ENCODE results near the gene SNCA. TPM values are rescaled to one million over a fixed set of nuclear protein-coding genes. Genes with fewer than 3 reads are reported as not detected.

SNCA gene
- total and polyA plus RNA-seq, 12 donors: 1.5 to 28.6 (median 4.7) TPM; not detected in 1

- DNase-seq: no peak
- no peak for TF ChIP-seq POLR2A (IDR thresholded peaks at IDR 0.05)
- TF ChIP-seq CTCF (IDR thresholded peaks at IDR 0.05): no peak
- Histone ChIP-seq H3K27ac (no peak overlapping the region), H3K9me3 (replicated peaks in 1 of 3) (no peaks in the 10 kb centered on the region), H3K4me3 (no peak overlapping the region), H3K27me3 (no peaks in the 10 kb centered on the region), H3K4me1 (replicated peaks in 1 of 2) (peaks cover 9 to 23% of the 10 kb centered on the region in 2 donors), H3K36me3 (replicated peaks in 1 of 2) (no peaks in the 10 kb centered on the region)
- intact Hi-C loops (cut with DNase I): no loop called here
- WGBS, 4 donors: 84 to 93% (median 91%) methylated on average over 4 of the region's 4 CpGs
These were observed 82.4 kb downstream of the SNCA start for GRCh38 chr4:89754531-89754930.

GRCh38 chr4:89753601-89754066 lies 83.3 kb downstream of the SNCA start:
- H3K9me3 ChIP-seq (replicated peaks in 1 of 3): no peaks in the 10 kb centered on the region
- H3K4me3 ChIP-seq: peak overlapping the region in 1 of 4 donors; percentile 21
- 13 to 18% (median 15%) methylated on average over 5 of the region's 5 CpGs for WGBS, 4 donors
- H3K27me3 ChIP-seq: no peaks in the 10 kb centered on the region
- H3K4me1 ChIP-seq (replicated peaks in 1 of 2): peaks cover 9 to 23% of the 10 kb centered on the region in 2 donors
- intact Hi-C loops (cut with DNase I): no loop called here
- no peak for TF ChIP-seq CTCF (IDR thresholded peaks at IDR 0.05)
- no peaks in the 10 kb centered on the region for H3K36me3 ChIP-seq (replicated peaks in 1 of 2)
- H3K27ac ChIP-seq: peak overlapping the region; percentile 46 to 98 (median 73)
- no peak for DNase-seq

- TF ChIP-seq POLR2A (IDR thresholded peaks at IDR 0.05): no peak
- no peak for TF ChIP-seq CTCF (IDR thresholded peaks at IDR 0.05)
- no peaks in the 10 kb centered on the region for H3K9me3 ChIP-seq (replicated peaks in 1 of 3)
- peaks cover 9 to 23% of the 10 kb centered on the region in 2 donors for H3K4me1 ChIP-seq (replicated peaks in 1 of 2)
- DNase-seq: peak; percentile 49 to 85 (median 80)
- intact Hi-C loops (cut with DNase I): no loop called here
- peak overlapping the region in 1 of 4 donors; percentile 35 for H3K4me3 ChIP-seq
- no peaks in the 10 kb centered on the region for H3K27me3 ChIP-seq
- 20 to 27% (median 24%) methylated on average over 7 of the region's 7 CpGs for WGBS, 4 donors
- no peaks in the 10 kb centered on the region for H3K36me3 ChIP-seq (replicated peaks in 1 of 2)
- H3K27ac ChIP-seq: peak overlapping the region; percentile 46 to 98 (median 73)
These were observed 83.9 kb downstream of the SNCA start for GRCh38 chr4:89752932-89753598.

GRCh38 chr4:89751416-89751815 lies 85.5 kb downstream of the SNCA start:
- no peak overlapping the region for H3K27ac ChIP-seq
- peaks cover 9 to 23% of the 10 kb centered on the region in 2 donors for H3K4me1 ChIP-seq (replicated peaks in 1 of 2)
- no peak overlapping the region for H3K4me3 ChIP-seq
- no peak for TF ChIP-seq CTCF (IDR thresholded peaks at IDR 0.05)
- no peak for TF ChIP-seq POLR2A (IDR thresholded peaks at IDR 0.05)
- intact Hi-C loops (cut with DNase I): no loop called here
- H3K36me3 ChIP-seq (replicated peaks in 1 of 2): no peaks in the 10 kb centered on the region
- no peaks in the 10 kb centered on the region for H3K27me3 ChIP-seq
- H3K9me3 ChIP-seq (replicated peaks in 1 of 3): no peaks in the 10 kb centered on the region
- WGBS, 4 donors: 82 to 91% (median 84%) methylated on average over 5 of the region's 5 CpGs
- DNase-seq: no peak
